ENCODE measurements around the gene DIAPH2. TPM values are rescaled to one million over a fixed set of nuclear protein-coding genes. Genes with fewer than 3 reads are reported as not detected.
A peak's percentile ranks its signal among the peaks of the same experiment; 100 is the strongest.

The DIAPH2 gene
- total RNA-seq, 1 experiment from 2014 or later: 20.4 TPM

DNA sequence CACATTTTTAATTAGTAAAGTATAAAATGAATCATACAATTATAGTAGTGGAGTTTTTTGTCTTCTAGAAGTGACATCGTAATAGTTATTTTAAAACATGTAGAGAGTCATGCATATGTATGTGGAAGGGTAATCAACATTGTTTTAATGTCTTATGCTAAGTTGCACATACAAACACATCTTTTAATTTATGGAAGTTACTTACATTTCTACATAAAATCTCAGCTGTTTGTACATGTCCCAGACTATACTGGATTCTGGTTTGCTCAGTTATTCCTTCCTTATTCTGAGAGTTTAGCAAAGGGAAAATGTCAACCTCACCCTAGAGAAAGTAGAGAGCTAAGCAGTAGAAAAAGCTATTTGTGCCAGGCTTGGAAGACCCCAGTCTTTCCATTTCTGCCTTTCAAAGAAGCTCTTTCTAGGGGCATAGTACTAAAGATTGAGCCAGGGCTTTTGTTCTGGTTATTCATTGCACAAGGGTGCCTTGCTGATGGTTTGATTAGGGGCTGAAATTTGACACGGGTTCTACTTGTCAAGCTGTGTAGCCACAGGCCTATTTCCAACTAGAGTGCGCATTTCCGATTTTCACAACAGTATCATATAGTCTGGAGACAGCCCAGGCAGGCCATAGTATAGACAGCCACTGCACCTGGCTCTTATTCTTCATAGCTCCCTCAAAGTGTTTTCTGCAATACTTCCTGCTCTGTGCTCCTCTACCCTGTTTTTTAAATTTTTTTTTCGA is 305.4 kb downstream of the DIAPH2 start:
- no peaks in the 10 kb centered on the region for H3K36me3 ChIP-seq (replicated peaks; ENCODE audit: control insufficient read depth, insufficient read depth, low read length)
- no peak for DNase-seq

DNA sequence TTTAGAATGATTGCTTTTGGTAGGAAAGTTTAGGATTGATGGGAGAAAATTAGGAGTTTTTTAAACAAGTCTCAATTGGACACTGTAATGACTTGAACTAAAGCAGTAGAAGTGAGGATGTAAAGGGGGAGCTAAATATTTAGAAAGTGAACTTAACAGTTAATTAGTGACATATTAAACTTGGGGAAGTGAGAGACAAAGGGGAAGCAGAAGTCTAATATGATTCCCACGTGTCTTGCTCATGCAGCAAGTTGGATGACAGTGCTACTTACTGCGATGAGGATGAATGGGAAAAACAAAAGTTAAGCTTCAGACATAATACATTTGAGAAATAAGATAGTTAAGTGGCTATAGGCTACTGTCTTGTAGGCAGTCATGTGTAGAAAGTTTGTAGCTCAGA is 309.5 kb downstream of the DIAPH2 start:
- no peak for DNase-seq
- no peaks in the 10 kb centered on the region for H3K27me3 ChIP-seq (ENCODE audit: control insufficient read depth, insufficient read depth, low read length)
- H3K4me3 ChIP-seq (ENCODE audit: insufficient read depth, low read depth, low read length): no peak overlapping the region
- no peaks in the 10 kb centered on the region for H3K36me3 ChIP-seq (replicated peaks; ENCODE audit: control insufficient read depth, insufficient read depth, low read length)

More for the DNA sequence above, 305.4 kb downstream of the DIAPH2 start:
- Histone ChIP-seq H3K27me3 (ENCODE audit: control insufficient read depth, insufficient read depth, low read length) (no peaks in the 10 kb centered on the region), H3K4me3 (ENCODE audit: insufficient read depth, low read depth, low read length) (no peak overlapping the region)

DNA sequence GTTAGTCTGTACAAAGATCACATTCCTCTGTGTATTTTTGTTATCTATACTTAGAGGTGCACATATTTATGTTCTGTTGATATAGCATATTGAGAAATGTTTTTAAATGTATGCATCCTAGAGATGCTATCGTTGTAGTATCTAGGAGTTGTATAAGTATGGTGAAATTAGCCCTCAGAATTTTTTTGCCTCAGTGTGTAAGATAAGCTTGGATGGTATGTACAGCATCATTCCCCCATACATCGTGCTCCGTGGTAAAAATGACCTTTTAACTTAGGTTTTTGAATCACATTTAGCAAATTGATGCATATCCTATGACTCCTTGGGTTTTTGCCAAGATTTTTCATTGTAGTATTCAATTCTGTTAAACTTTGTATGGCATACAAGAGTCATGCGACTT is 312.6 kb downstream of the DIAPH2 start:
- H3K4me3 ChIP-seq (ENCODE audit: insufficient read depth, low read depth, low read length): no peak overlapping the region
- DNase-seq: no peak
- H3K27me3 ChIP-seq (ENCODE audit: control insufficient read depth, insufficient read depth, low read length): no peaks in the 10 kb centered on the region

GRCh38 chrX:97000682-97001368 is 316.2 kb downstream of the DIAPH2 start:
- no peak for DNase-seq
- no peaks in the 10 kb centered on the region for H3K27me3 ChIP-seq (ENCODE audit: control insufficient read depth, insufficient read depth, low read length)
- H3K4me3 ChIP-seq (ENCODE audit: insufficient read depth, low read depth, low read length): no peak overlapping the region
- no peaks in the 10 kb centered on the region for H3K36me3 ChIP-seq (replicated peaks; ENCODE audit: control insufficient read depth, insufficient read depth, low read length)

More for the DNA sequence above, 312.6 kb downstream of the DIAPH2 start:
- no peaks in the 10 kb centered on the region for H3K36me3 ChIP-seq (replicated peaks; ENCODE audit: control insufficient read depth, insufficient read depth, low read length)

- Histone ChIP-seq H3K27me3 (ENCODE audit: control insufficient read depth, insufficient read depth, low read length) (no peaks in the 10 kb centered on the region), H3K36me3 (replicated peaks; ENCODE audit: control insufficient read depth, insufficient read depth, low read length) (no peaks in the 10 kb centered on the region), H3K4me3 (ENCODE audit: insufficient read depth, low read depth, low read length) (no peak overlapping the region)
- DNase-seq: no peak
These were observed 321.5 kb downstream of the DIAPH2 start for GRCh38 chrX:97006167-97006566.

GRCh38 chrX:97009391-97009790 is 324.7 kb downstream of the DIAPH2 start:
- no peak overlapping the region for H3K4me3 ChIP-seq (ENCODE audit: insufficient read depth, low read depth, low read length)
- no peaks in the 10 kb centered on the region for H3K27me3 ChIP-seq (ENCODE audit: control insufficient read depth, insufficient read depth, low read length)
- H3K36me3 ChIP-seq (replicated peaks; ENCODE audit: control insufficient read depth, insufficient read depth, low read length): no peaks in the 10 kb centered on the region
- no peak for DNase-seq

- DNase-seq: no peak
- Histone ChIP-seq H3K27me3 (ENCODE audit: control insufficient read depth, insufficient read depth, low read length) (no peaks in the 10 kb centered on the region), H3K36me3 (replicated peaks; ENCODE audit: control insufficient read depth, insufficient read depth, low read length) (no peaks in the 10 kb centered on the region), H3K4me3 (ENCODE audit: insufficient read depth, low read depth, low read length) (no peak overlapping the region)
These were observed 326.9 kb downstream of the DIAPH2 start for GRCh38 chrX:97011540-97011939.

- no peak for DNase-seq
- H3K27me3 ChIP-seq (ENCODE audit: control insufficient read depth, insufficient read depth, low read length): no peaks in the 10 kb centered on the region
- no peak overlapping the region for H3K4me3 ChIP-seq (ENCODE audit: insufficient read depth, low read depth, low read length)
- H3K36me3 ChIP-seq (replicated peaks; ENCODE audit: control insufficient read depth, insufficient read depth, low read length): no peaks in the 10 kb centered on the region
These were observed 331.5 kb downstream of the DIAPH2 start for GRCh38 chrX:97016106-97016505.

GRCh38 chrX:97021680-97022079 is 337.0 kb downstream of the DIAPH2 start:
- DNase-seq: no peak
- Histone ChIP-seq H3K27me3 (ENCODE audit: control insufficient read depth, insufficient read depth, low read length) (no peaks in the 10 kb centered on the region), H3K36me3 (replicated peaks; ENCODE audit: control insufficient read depth, insufficient read depth, low read length) (no peaks in the 10 kb centered on the region), H3K4me3 (ENCODE audit: insufficient read depth, low read depth, low read length) (no peak overlapping the region)

DNA sequence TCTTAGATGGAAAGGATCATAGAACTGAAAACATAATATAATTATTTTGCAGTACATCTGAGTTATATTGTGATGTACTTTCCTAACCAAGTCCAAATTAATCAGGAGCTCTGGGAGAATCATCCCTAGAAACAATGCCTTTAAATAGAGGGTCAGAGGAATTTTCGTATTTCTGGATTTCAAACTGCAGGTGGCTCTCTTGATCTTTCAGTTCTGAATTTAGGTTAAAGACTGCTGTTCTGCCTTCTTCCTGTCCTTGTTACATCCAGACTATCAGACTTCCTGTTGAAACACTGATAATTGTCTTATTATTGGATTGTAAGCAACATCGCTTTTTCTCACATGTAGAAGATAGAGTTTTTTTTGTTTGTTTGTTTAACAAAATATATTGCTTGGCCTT is 341.8 kb downstream of the DIAPH2 start:
- H3K4me3 ChIP-seq (ENCODE audit: insufficient read depth, low read depth, low read length): no peak overlapping the region
- H3K36me3 ChIP-seq (replicated peaks; ENCODE audit: control insufficient read depth, insufficient read depth, low read length): no peaks in the 10 kb centered on the region
- DNase-seq: peak; percentile 39
- H3K27me3 ChIP-seq (ENCODE audit: control insufficient read depth, insufficient read depth, low read length): no peaks in the 10 kb centered on the region

DNA sequence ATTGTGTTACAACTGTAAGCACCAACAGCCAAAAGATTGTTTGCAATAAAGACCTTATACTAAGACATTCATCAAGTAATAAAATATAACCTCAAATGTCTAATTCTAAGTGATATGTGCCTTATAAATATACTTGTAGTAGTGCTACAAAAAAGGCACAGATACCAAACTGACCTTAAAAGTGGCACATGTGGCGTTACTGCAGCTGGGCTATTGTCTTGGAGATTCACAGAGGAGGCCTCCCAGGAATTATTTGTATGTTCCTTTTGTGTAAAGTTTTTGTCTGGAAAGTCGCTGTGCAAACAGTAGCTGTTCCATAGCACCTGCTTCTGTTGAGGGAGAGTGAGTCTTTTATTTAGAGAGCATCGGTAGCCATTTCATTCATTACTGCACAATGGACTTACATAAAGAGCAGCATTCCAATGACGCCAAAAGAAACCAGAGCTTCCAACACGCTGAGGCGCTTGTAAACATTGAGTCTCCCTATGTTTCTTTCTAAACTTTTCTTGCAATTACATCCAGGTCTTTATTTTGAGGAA is 342.8 kb downstream of the DIAPH2 start:
- Histone ChIP-seq H3K27me3 (ENCODE audit: control insufficient read depth, insufficient read depth, low read length) (no peaks in the 10 kb centered on the region), H3K4me3 (ENCODE audit: insufficient read depth, low read depth, low read length) (no peak overlapping the region), H3K36me3 (replicated peaks; ENCODE audit: control insufficient read depth, insufficient read depth, low read length) (no peaks in the 10 kb centered on the region)
- peak; percentile 11 for DNase-seq

DNA sequence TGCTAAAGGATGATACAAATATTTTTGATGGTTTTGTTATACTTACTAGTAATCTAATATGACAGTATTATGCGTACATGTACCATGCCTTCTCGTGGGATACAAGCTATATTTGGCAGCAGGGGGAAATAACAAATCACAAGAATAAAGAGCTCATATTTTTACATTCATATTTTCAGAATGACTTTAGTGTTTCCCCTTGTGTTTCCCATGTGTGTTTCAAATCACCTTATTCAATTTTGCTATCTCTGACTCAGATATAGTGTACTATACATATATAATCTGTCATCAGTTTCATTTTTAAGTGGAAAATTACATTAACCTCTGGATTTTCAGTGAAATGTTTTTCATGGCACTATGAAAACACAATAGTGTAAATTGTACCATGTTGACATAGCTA is 345.8 kb downstream of the DIAPH2 start:
- H3K36me3 ChIP-seq (replicated peaks; ENCODE audit: control insufficient read depth, insufficient read depth, low read length): no peaks in the 10 kb centered on the region
- no peak for DNase-seq
- no peaks in the 10 kb centered on the region for H3K27me3 ChIP-seq (ENCODE audit: control insufficient read depth, insufficient read depth, low read length)
- H3K4me3 ChIP-seq (ENCODE audit: insufficient read depth, low read depth, low read length): no peak overlapping the region

DNA sequence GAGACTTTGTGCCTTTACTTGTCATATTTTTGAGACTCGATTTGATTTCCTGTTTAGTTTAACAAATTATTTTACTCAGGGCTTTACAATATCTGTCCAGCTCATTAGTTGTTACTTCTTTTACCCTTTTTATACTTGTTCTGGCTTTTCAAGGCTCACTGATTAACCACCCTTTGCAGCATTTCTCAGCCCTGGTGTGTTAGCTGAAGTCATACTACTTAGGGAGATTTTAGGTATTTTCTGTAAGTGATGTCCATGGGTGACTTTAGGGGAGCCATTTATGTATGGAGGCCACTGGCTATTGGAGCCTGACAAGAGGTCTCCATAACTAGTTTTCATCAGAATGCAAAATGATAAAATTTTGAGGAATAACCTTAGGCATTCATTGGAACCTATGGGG is 346.3 kb downstream of the DIAPH2 start:
- DNase-seq: no peak

DNA sequence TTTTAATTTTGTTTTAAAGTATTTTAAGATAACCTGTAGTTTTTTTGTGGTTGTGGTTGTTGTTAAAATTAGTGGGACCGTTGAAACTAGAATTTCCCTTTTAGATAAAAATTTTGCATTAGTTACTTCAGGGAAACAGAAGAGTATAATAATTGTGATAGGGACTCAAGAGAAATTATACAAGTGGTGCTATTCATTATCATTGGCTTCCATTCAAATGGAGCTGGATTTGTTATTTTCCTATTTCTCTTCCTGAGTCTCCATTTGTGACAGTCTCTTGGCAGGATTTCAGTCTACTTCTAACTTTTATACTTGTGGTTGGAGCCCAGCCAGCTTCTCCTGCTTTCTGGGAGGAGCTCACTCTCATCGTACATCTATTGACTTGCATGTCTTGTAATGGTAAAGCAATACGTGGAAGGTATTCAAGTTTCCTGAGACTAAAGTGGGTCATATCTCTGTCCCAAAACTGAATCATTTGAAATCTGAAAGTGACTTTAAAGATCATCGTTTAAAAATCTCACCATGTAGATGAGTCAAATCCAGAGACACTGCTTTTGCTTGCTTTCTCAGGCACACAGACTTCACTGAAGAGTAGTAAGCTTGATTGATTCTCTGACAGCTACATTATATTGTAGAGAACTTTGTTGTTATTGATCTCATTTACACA is 354.9 kb downstream of the DIAPH2 start:
- no peaks in the 10 kb centered on the region for H3K27me3 ChIP-seq (ENCODE audit: control insufficient read depth, insufficient read depth, low read length)
- no peak overlapping the region for H3K4me3 ChIP-seq (ENCODE audit: insufficient read depth, low read depth, low read length)
- H3K36me3 ChIP-seq (replicated peaks; ENCODE audit: control insufficient read depth, insufficient read depth, low read length): no peaks in the 10 kb centered on the region
- DNase-seq: no peak

More for the DNA sequence above, 346.3 kb downstream of the DIAPH2 start:
- H3K36me3 ChIP-seq (replicated peaks; ENCODE audit: control insufficient read depth, insufficient read depth, low read length): no peaks in the 10 kb centered on the region
- no peak overlapping the region for H3K4me3 ChIP-seq (ENCODE audit: insufficient read depth, low read depth, low read length)
- H3K27me3 ChIP-seq (ENCODE audit: control insufficient read depth, insufficient read depth, low read length): no peaks in the 10 kb centered on the region

- H3K27me3 ChIP-seq (ENCODE audit: control insufficient read depth, insufficient read depth, low read length): no peaks in the 10 kb centered on the region
- H3K36me3 ChIP-seq (replicated peaks; ENCODE audit: control insufficient read depth, insufficient read depth, low read length): no peaks in the 10 kb centered on the region
These were observed 360.8 kb downstream of the DIAPH2 start for GRCh38 chrX:97045470-97045869.

More at GRCh38 chrX:97045470-97045869, 360.8 kb downstream of the DIAPH2 start:
- H3K4me3 ChIP-seq (ENCODE audit: insufficient read depth, low read depth, low read length): no peak overlapping the region
- no peak for DNase-seq
